OCI-LY1 (cell line): ENCODE measurements around the gene INTS3.

ENCODE experiments used
- CTCF ChIP-seq: fragments of 200-600 bp; sonication (generic), shearing (Covaris generic); IDR thresholded peaks from 2 replicates; pipeline ENCODE4 v1.5.1; 2017; ENCODE audit warnings: mild to moderate bottlenecking, antibody characterized with exemption, low read length, moderate library complexity, mixed read lengths
- EZH2 ChIP-seq: fragments of 200-600 bp; sonication (generic), shearing (Covaris generic); IDR thresholded peaks from 2 replicates; pipeline ENCODE4 v1.8.0; 2017; ENCODE audit warnings: borderline replicate concordance, mixed run types, mild to moderate bottlenecking, antibody characterized with exemption, low read length, moderate library complexity, mixed read lengths

- TF ChIP-seq CTCF = no peak
- no peak for TF ChIP-seq EZH2
These were observed 41.4 kb downstream of the INTS3 start for GRCh38 chr1:153769221-153769620.
